SK-N-SH (cell line): ENCODE results near the gene PKNOX2. TPM values are rescaled to one million over a fixed set of nuclear protein-coding genes. Genes with fewer than 3 reads are reported as not detected.

Experiments used
- CTCF ChIA-PET: fragments of 300-600, 350-600 bp; formaldehyde crosslinking; extraction: SDS; loops from one replicate; lab custom pipeline; 2021; lab: Yijun Ruan, JAX
- POLR2A ChIA-PET: fragments of 350-600 bp; sonication (Branson Sonifier 250); formaldehyde crosslinking; extraction: SDS; loops from one replicate; lab custom pipeline; 2020; ENCODE audit warnings: antibody characterized with exemption, inconsistent platforms; lab: Yijun Ruan, JAX
- DNase-seq: peaks from one replicate; pipeline ENCODE4 v3.0.0; 2012
- H2AFZ ChIP-seq: fragments of 200-600 bp; sonication (generic); 2 replicates; pipeline ENCODE4 v1.8.1; 2016; ENCODE audit warnings: antibody characterized with exemption, mild to moderate bottlenecking, low read depth
- H3F3A ChIP-seq: fragments of 200-600 bp; sonication (generic); replicated peaks from 2 replicates; pipeline ENCODE3; 2016; ENCODE audit warnings: antibody characterized with exemption, mild to moderate bottlenecking; ENCODE audit not compliant: insufficient read depth
- H3K27ac ChIP-seq, 2 experiments: fragments of 200-500 bp in 1 of 2; fragments of 200-600 bp in 1 of 2; sonication (Bioruptor generic) in 1 of 2; sonication (generic), shearing (Covaris generic) in 1 of 2; 2 replicates each; pipeline versions ENCODE4 v1.5.1 to v1.6.1; 2014 to 2016; ENCODE audit warnings: low read depth in 2 of 2, inconsistent platforms in 1 of 2, low read length in 1 of 2, mild to moderate bottlenecking in 1 of 2, mixed read lengths in 1 of 2
- H3K27me3 ChIP-seq: fragments of 200-600 bp; sonication (generic), shearing (Covaris generic); 2 replicates; pipeline ENCODE4 v1.6.1; 2016; ENCODE audit warnings: mixed run types; ENCODE audit not compliant: insufficient read depth
- H3K36me3 ChIP-seq, 2 experiments: fragments of 200-500 bp in 1 of 2; fragments of 200-600 bp in 1 of 2; sonication (Bioruptor generic) in 1 of 2; sonication (generic) in 1 of 2; replicated peaks in 1 of 2; 2 replicates each; pipeline versions ENCODE3 to v1.5.1; 2014 to 2016; ENCODE audit warnings: low read length in 1 of 2, mild to moderate bottlenecking in 1 of 2; ENCODE audit not compliant: insufficient read depth in 2 of 2, control insufficient read depth in 1 of 2
- H3K4me1 ChIP-seq, 2 experiments: fragments of 200-500 bp in 1 of 2; fragments of 200-600 bp in 1 of 2; sonication (Bioruptor generic) in 1 of 2; sonication (generic), shearing (Covaris generic) in 1 of 2; 2 replicates each; pipeline versions ENCODE4 v1.5.1 to v1.6.1; 2014 to 2016; ENCODE audit warnings: low read depth in 1 of 2, low read length in 1 of 2, mixed run types in 1 of 2; ENCODE audit not compliant: insufficient read depth in 2 of 2, control insufficient read depth in 1 of 2
- H3K4me2 ChIP-seq: fragments of 200-600 bp; sonication (generic), shearing (Covaris generic); 2 replicates; pipeline ENCODE4 v1.6.1; 2017; ENCODE audit warnings: mixed run types
- H3K4me3 ChIP-seq, 2 experiments: fragments of 200-500 bp in 1 of 2; fragments of 200-600 bp in 1 of 2; sonication (Bioruptor generic) in 1 of 2; sonication (generic), shearing (Covaris generic) in 1 of 2; 2 replicates each; pipeline versions ENCODE4 v1.5.1 to v1.8.1; 2014 to 2016; ENCODE audit warnings: low read depth in 2 of 2, inconsistent platforms in 1 of 2, low read length in 1 of 2, mild to moderate bottlenecking in 1 of 2, mixed read lengths in 1 of 2, moderate library complexity in 1 of 2
- H3K79me2 ChIP-seq: fragments of 200-600 bp; sonication (generic); 2 replicates; pipeline ENCODE4 v1.8.1; 2017; ENCODE audit warnings: mild to moderate bottlenecking; ENCODE audit not compliant: insufficient read depth
- H3K9ac ChIP-seq: fragments of 200-600 bp; sonication (generic); 2 replicates; pipeline ENCODE4 v1.6.1; 2017; ENCODE audit warnings: mixed run types
- H3K9me2 ChIP-seq: fragments of 200-600 bp; sonication (generic); 2 replicates; pipeline ENCODE4 v1.6.1; 2017; ENCODE audit warnings: mixed run types
- H3K9me3 ChIP-seq: fragments of 200-600 bp; sonication (generic); 2 replicates; pipeline ENCODE4 v1.6.1; 2017; ENCODE audit warnings: mixed run types, mild to moderate bottlenecking, moderate library complexity
- H4K20me1 ChIP-seq: fragments of 200-600 bp; sonication (generic); 2 replicates; pipeline ENCODE4 v1.6.1; 2017; ENCODE audit warnings: mild to moderate bottlenecking, mixed run types; ENCODE audit not compliant: insufficient read depth
- CHD2 ChIP-seq: fragments of 150-350 bp; IDR thresholded peaks from 2 replicates; pipeline ENCODE4 v1.6.1; 2018; ENCODE audit warnings: low read length; ENCODE audit not compliant: partially characterized antibody
- ELF1 ChIP-seq: IDR thresholded peaks from 2 replicates; pipeline ENCODE4 v1.4.0; 2012
- EP300 ChIP-seq, 2 experiments: IDR thresholded peaks; 2 replicates each; pipeline versions ENCODE4 v1.4.0 to v1.6.1; 2012; ENCODE audit warnings: borderline replicate concordance in 1 of 2, low read depth in 1 of 2, low read length in 1 of 2
- EZH2phosphoT487 ChIP-seq: fragments of 200-600 bp; sonication (generic); IDR thresholded peaks from 2 replicates; pipeline ENCODE4 v1.6.1; 2017; ENCODE audit warnings: low read depth, mixed run types, mild to moderate bottlenecking, antibody characterized with exemption, moderate library complexity, borderline replicate concordance
- FOSL2 ChIP-seq: IDR thresholded peaks from 2 replicates; pipeline ENCODE4 v1.4.0; 2012; ENCODE audit warnings: low read depth, mild to moderate bottlenecking, moderate library complexity, borderline replicate concordance
- GABPA ChIP-seq: IDR thresholded peaks from 2 replicates; pipeline ENCODE4 v1.4.0; 2012; ENCODE audit warnings: low read depth, mild to moderate bottlenecking
- GATA2 ChIP-seq: sonication (generic); formaldehyde crosslinking; IDR thresholded peaks from 2 replicates; pipeline ENCODE4 v1.5.0; 2020; ENCODE audit warnings: mild to moderate bottlenecking, missing genetic modification reagents
- MAX ChIP-seq: IDR thresholded peaks from 2 replicates; pipeline ENCODE4 v1.4.0; 2012; ENCODE audit warnings: low read depth
- NFIC ChIP-seq: IDR thresholded peaks from 2 replicates; pipeline ENCODE4 v1.4.0; 2012; ENCODE audit warnings: borderline replicate concordance
- NRF1 ChIP-seq: IDR thresholded peaks from 2 replicates; pipeline ENCODE4 v1.6.1; 2012; ENCODE audit warnings: low read depth, mild to moderate bottlenecking, low read length
- POLR2AphosphoS5 ChIP-seq: IDR thresholded peaks from 2 replicates; pipeline ENCODE4 v1.6.1; 2012; ENCODE audit warnings: low read depth, low read length
- RAD21 ChIP-seq: IDR thresholded peaks from 2 replicates; pipeline ENCODE4 v1.6.1; 2012; ENCODE audit warnings: mild to moderate bottlenecking, low read length
- TAF1 ChIP-seq: IDR thresholded peaks from 2 replicates; pipeline ENCODE4 v1.6.1; 2012; ENCODE audit warnings: low read depth, mild to moderate bottlenecking, low read length, moderate library complexity, borderline replicate concordance
- TCF12 ChIP-seq: IDR thresholded peaks from 2 replicates; pipeline ENCODE4 v1.4.0; 2012
- TEAD4 ChIP-seq: IDR thresholded peaks from 2 replicates; pipeline ENCODE4 v1.4.0; 2012; ENCODE audit warnings: mild to moderate bottlenecking, borderline replicate concordance; ENCODE audit not compliant: insufficient read depth
- USF1 ChIP-seq: IDR thresholded peaks from 2 replicates; pipeline ENCODE4 v1.4.0; 2012; ENCODE audit warnings: low read depth, borderline replicate concordance
- USF2 ChIP-seq: fragments of 150-350 bp; IDR thresholded peaks from 2 replicates; pipeline ENCODE4 v1.6.1; 2017; ENCODE audit warnings: antibody characterized with exemption, low read length, low read depth, borderline replicate concordance
- ZBTB33 ChIP-seq: IDR thresholded peaks from 2 replicates; pipeline ENCODE4 v1.4.0; 2012; ENCODE audit warnings: low read depth, borderline replicate concordance
- WGBS: methylation state at CpG from one replicate; pipeline ENCODE4 v1.1.6; 2017; ENCODE audit warnings: low lambda C conversion rate; 5-methylcytosine and 5-hydroxymethylcytosine counted together
- polyA plus RNA-seq, 3 experiments: library from polyadenylated mRNA; depleted of rRNA; stranded (reverse); fragments of >200 nt; gene quantifications; 2 replicates each; pipeline ENCODE4 v1.2.3, GENCODE V29; 2012

PKNOX2 gene
- polyA plus RNA-seq, 1 of the 3 experiments (the other 2 are of a cell fraction), result 0.02 TPM

- Histone ChIP-seq H4K20me1 (no peaks in the 10 kb centered on the region), H3K9ac (no peak overlapping the region; the same call in 1 of the 2 replicates), H3F3A (no peaks in the 10 kb centered on the region), H3K36me3 (no peaks in the 10 kb centered on the region), H3K9me2 (no peaks in the 10 kb centered on the region), H3K4me1 (peaks cover 0 to 7% of the 10 kb centered on the region in 2 experiments; a peak in 1 of 4 replicates), H3K9me3 (no peaks in the 10 kb centered on the region), H3K79me2 (no peaks in the 10 kb centered on the region), H3K27ac (no peak overlapping the region), H3K4me3 (peak overlapping the region; percentile 52 to 71), H3K27me3 (peaks cover 6% of the 10 kb centered on the region), H2AFZ (peak overlapping the region; percentile 87), H3K4me2 (peak overlapping the region; percentile 96)
- TF ChIP-seq USF2 (no peak), EZH2phosphoT487 (no peak), FOSL2 (no peak), POLR2AphosphoS5 (no peak), TAF1 (no peak), USF1 (no peak), CHD2 (no peak), RAD21 (no peak), ZBTB33 (no peak), TCF12 (no peak), ELF1 (no peak), TEAD4 (no peak), GATA2 (CRISPR knock-in tag) (no peak), EP300 (IDR thresholded peaks at IDR 0.05; ENCODE audit: borderline replicate concordance in 1 of 2, low read depth in 1 of 2, low read length in 1 of 2) (no peak), NRF1 (no peak), MAX (no peak), NFIC (no peak), GABPA (no peak)
- DNase-seq, result peak; percentile 52
- ChIA-PET CTCF (interaction anchor here (1.6 to 4.7 kb wide), 7 partner anchors 8 to 239 kb away, joined by 4 to 66 read pairs (median 10); no protein-coding TSS in a partner anchor), POLR2A (no interaction called here)
- 30% methylated on average over 21 of the region's 66 CpGs for WGBS
These were observed 1.6 kb downstream of the PKNOX2 start for GRCh38 chr11:125165843-125166763.
